ENCODE measurements around the gene SLC7A8. TPM values are rescaled to one million over a fixed set of nuclear protein-coding genes. Genes with fewer than 3 reads are reported as not detected.

The SLC7A8 gene
- total RNA-seq, 4 donors from 2014 or later, result 44.2 to 79.4 (median 53.1) TPM

DNA sequence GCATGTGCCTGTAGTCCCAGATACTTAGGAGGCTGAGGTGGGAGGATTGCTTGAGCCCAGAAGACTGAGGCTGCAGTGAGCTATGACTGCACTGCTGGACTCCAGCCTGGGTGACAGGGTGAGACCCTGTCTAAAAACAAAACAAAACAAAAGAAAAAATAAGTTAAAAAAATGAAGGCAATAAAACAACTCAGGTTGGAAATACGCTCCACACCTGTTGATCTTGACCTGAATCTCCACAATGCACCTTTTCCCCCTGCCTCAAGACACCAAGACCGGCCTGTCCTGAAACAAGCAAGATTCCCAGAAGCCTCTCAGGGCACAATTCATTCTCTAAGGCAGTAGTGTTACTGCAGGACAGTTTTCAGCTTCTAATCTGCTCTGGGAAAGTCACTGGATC lies 43.6 kb downstream of the SLC7A8 start:
- Histone ChIP-seq H3K4me1 (peaks cover 0 to 9% of the 10 kb centered on the region in 2 donors), H3K36me3 (peaks cover 11 to 14% of the 10 kb centered on the region in 2 donors), H3K9me3 (no peaks in the 10 kb centered on the region), H3K27me3 (no peaks in the 10 kb centered on the region), H3K27ac (no peak overlapping the region), H3K4me3 (replicated peaks in 1 of 3) (no peak overlapping the region)
- intact Hi-C loops (cut with DNase I), result no loop called here
- 90 to 93% methylated on average over 2 of the region's 2 CpGs for WGBS, 2 donors
- no peak for DNase-seq
- TF ChIP-seq POLR2A (IDR thresholded peaks at IDR 0.05), result no peak
- TF ChIP-seq, protein P1, sequence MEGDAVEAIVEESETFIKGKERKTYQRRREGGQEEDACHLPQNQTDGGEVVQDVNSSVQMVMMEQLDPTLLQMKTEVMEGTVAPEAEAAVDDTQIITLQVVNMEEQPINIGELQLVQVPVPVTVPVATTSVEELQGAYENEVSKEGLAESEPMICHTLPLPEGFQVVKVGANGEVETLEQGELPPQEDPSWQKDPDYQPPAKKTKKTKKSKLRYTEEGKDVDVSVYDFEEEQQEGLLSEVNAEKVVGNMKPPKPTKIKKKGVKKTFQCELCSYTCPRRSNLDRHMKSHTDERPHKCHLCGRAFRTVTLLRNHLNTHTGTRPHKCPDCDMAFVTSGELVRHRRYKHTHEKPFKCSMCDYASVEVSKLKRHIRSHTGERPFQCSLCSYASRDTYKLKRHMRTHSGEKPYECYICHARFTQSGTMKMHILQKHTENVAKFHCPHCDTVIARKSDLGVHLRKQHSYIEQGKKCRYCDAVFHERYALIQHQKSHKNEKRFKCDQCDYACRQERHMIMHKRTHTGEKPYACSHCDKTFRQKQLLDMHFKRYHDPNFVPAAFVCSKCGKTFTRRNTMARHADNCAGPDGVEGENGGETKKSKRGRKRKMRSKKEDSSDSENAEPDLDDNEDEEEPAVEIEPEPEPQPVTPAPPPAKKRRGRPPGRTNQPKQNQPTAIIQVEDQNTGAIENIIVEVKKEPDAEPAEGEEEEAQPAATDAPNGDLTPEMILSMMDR (IDR thresholded peaks at IDR 0.05), result no peak

DNA sequence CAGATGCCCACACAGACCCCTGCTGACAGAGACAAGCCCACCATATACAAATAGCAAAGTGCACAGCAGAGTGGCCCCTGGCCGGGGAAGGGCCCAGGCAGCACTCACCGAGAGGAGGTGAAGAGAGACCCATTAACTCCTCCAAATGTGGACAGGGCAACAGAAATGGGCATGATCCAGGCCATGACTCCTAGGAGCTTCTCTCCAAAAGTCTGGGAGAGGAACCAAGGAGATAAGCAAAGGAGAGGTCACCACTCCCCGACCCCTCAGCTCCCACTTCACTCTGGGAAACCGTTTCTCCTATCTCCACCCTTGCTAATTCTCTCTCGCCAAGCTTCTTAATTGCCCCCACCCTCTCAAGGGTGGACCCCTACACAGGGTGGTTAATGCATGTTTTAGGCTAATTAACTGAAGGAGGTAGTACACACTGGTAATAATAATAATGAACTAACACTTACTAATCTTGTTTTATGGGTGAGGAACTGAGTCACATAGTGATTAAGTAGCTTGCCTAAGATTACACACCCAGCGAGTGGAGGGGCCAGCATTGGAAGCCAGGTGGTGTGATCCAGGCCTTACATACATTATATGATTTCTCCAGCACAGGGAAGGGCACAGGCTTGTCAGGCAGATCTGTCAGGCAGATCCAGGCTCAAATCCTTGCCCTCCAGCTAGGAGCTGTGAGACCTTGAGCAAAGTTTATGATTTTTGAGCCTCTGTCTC lies 45.5 kb downstream of the SLC7A8 start:
- Histone ChIP-seq H3K36me3 (peaks cover 11 to 14% of the 10 kb centered on the region in 2 donors), H3K27ac (no peak overlapping the region)

DNA sequence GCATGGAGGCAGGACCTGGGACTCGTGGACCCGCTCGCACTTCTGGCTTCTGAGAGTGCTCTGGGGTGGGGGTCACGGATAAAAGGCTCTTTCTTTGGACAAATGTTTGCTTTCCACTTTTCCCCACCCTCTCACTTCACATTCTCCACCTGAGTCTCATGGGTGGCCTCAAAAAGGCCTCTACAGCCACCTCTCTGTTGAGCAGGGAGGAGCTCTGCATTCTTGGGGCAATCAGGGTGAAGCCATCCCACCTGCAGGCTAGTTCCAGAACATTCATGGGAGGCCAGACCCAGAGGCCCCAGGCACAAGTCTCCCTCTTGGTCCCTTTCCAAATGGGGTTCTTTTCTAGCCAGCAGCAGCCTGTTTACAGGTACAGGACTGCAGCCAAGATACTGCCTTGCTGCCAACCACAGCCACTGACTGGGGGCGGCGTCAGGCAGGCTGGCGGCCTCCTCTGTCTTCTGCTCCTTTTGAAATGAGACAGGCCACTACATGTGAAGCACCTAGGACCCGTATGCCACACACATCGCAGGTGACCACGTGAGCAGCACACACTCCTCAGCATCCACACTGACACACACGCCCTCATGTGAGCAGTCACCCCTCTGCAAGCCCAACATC lies 46.2 kb downstream of the SLC7A8 start:
- WGBS, 2 donors, result 81 to 88% methylated on average over 11 of the region's 11 CpGs
- H3K27me3 ChIP-seq, result no peaks in the 10 kb centered on the region
- H3K4me3 ChIP-seq (replicated peaks in 1 of 3), result no peak overlapping the region
- H3K27ac ChIP-seq, result no peak overlapping the region
- DNase-seq, result no peak
- H3K9me3 ChIP-seq, result no peaks in the 10 kb centered on the region
- intact Hi-C loops (cut with DNase I), result no loop called here
- peaks cover 0 to 8% of the 10 kb centered on the region in 2 donors for H3K4me1 ChIP-seq
- TF ChIP-seq, protein P1 (IDR thresholded peaks at IDR 0.05), result no peak
- TF ChIP-seq POLR2A (IDR thresholded peaks at IDR 0.05), result no peak
- H3K36me3 ChIP-seq, result peaks cover 11 to 14% of the 10 kb centered on the region in 2 donors

More for the DNA sequence above, 45.5 kb downstream of the SLC7A8 start:
- H3K9me3 ChIP-seq, result no peaks in the 10 kb centered on the region
- H3K27me3 ChIP-seq, result no peaks in the 10 kb centered on the region
- peaks cover 0 to 9% of the 10 kb centered on the region in 2 donors for H3K4me1 ChIP-seq
- TF ChIP-seq, protein P1 (IDR thresholded peaks at IDR 0.05), result no peak
- TF ChIP-seq POLR2A (IDR thresholded peaks at IDR 0.05), result no peak
- H3K4me3 ChIP-seq (replicated peaks in 1 of 3), result no peak overlapping the region
- 93% methylated on average over 6 of the region's 6 CpGs for WGBS, 2 donors
- intact Hi-C loops (cut with DNase I), result no loop called here
- DNase-seq, result no peak

DNA sequence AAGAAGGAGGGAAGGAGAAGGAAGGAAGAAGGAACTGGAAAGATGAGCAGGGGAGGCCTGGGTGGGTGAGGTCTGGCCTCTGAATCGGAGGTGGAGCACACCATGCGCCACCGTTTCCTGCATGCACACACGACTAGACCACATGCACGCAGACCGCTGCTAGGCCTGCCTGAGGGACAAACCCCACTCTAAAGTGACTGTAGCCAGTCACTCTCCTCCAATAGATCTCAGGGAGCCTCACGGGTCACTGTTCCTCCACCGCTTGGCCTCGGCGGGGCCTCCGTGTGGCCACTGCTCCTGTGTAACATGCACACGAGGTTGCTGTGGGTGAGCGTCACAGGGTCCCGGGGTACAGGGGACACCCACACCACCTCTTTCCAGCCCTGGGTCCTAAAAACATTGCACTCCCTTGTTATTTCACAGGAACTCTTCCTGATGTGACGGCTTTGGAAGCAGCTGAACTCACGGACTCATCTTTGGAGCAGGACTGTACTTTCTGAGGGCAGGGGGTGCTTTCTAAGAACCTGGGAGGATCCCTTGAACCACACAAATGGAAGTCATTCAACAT lies 46.8 kb downstream of the SLC7A8 start:
- intact Hi-C loops (cut with DNase I), result no loop called here
- peaks cover 0 to 1% of the 10 kb centered on the region in 2 donors for H3K4me1 ChIP-seq
- H3K27ac ChIP-seq, result no peak overlapping the region
- H3K4me3 ChIP-seq (replicated peaks in 1 of 3), result no peak overlapping the region
- no peaks in the 10 kb centered on the region for H3K9me3 ChIP-seq
- no peak for TF ChIP-seq POLR2A (IDR thresholded peaks at IDR 0.05)
- TF ChIP-seq, protein P1 (IDR thresholded peaks at IDR 0.05), result no peak
- 90 to 93% methylated on average over 16 of the region's 16 CpGs for WGBS, 2 donors
- no peaks in the 10 kb centered on the region for H3K27me3 ChIP-seq
- DNase-seq, result no peak
- peaks cover 11 to 14% of the 10 kb centered on the region in 2 donors for H3K36me3 ChIP-seq

DNA sequence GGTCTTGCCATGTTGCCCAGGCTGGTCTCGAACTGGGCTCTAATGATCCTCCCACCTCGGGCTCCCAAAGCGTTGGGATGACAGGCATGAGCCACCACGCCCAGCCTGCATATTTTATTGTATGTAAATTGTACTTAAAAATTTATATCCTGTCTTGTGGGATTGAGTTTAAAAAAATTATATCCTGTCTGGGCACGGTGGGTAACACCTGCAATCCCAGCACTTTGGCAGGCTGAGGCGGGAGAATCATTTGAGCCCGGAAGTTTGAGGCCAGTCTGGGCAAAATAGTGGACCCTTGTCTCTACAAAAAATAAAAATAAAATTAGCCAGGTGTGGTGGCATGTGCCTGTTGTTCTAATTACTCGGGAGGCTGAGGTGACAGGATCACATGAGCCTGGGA lies 50.5 kb downstream of the SLC7A8 start:
- no peak overlapping the region for H3K4me3 ChIP-seq (replicated peaks in 1 of 3)
- H3K27me3 ChIP-seq, result no peaks in the 10 kb centered on the region
- no peaks in the 10 kb centered on the region for H3K9me3 ChIP-seq
- no peaks in the 10 kb centered on the region for H3K4me1 ChIP-seq
- intact Hi-C loops (cut with DNase I), result no loop called here
- peaks cover 0 to 12% of the 10 kb centered on the region in 2 donors for H3K36me3 ChIP-seq
- TF ChIP-seq, protein P1 (IDR thresholded peaks at IDR 0.05), result no peak
- no peak for TF ChIP-seq POLR2A (IDR thresholded peaks at IDR 0.05)
- 89 to 90% methylated on average over 8 of the region's 8 CpGs for WGBS, 2 donors
- no peak overlapping the region for H3K27ac ChIP-seq
- no peak for DNase-seq

Data from thyroid gland (tissue), 4 donors.